Thyroid gland (tissue), 4 donors: ENCODE results near the gene PSMD1.

Source experiments
- POLR2A ChIP-seq, 2 donors: fragments of 450-650 bp; IDR thresholded peaks; one replicate each; pipeline ENCODE4 v1.6.1; 2017; ENCODE audit warnings: antibody characterized with exemption in 2 of 2, mild to moderate bottlenecking in 2 of 2, moderate library complexity in 1 of 2
- TF ChIP-seq, protein P1 (sequence below), 6 experiments: fragments of 200-600 bp in 3 of 6; fragments of 450-650 bp in 3 of 6; sonication (generic) in 3 of 6; IDR thresholded peaks; one replicate each; pipeline ENCODE4 v1.5.1; 2016 to 2019; ENCODE audit warnings: antibody characterized with exemption in 6 of 6, mild to moderate bottlenecking in 2 of 6, inconsistent platforms in 1 of 6, moderate library complexity in 1 of 6

DNA sequence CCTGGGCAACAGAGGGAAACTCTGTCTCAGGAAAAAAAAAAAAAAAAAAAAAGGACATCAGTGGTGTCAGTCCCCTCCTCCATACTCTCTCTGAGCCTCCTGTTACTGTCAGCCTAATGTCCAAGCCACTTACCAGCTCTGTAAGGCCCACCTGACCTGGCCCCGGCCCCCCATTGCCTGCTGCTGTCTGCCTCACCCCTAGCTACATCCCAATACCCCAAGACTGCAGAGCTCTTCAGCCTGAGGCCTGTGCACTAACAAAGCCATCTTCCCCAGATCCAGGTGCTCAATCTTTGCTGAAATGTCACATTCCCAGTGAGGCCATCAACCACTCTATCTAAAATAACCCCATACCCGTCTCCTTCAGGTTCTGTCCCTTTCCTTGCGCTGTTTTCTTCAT, 147.5 kb downstream of the PSMD1 start:
- TF ChIP-seq, protein P1, sequence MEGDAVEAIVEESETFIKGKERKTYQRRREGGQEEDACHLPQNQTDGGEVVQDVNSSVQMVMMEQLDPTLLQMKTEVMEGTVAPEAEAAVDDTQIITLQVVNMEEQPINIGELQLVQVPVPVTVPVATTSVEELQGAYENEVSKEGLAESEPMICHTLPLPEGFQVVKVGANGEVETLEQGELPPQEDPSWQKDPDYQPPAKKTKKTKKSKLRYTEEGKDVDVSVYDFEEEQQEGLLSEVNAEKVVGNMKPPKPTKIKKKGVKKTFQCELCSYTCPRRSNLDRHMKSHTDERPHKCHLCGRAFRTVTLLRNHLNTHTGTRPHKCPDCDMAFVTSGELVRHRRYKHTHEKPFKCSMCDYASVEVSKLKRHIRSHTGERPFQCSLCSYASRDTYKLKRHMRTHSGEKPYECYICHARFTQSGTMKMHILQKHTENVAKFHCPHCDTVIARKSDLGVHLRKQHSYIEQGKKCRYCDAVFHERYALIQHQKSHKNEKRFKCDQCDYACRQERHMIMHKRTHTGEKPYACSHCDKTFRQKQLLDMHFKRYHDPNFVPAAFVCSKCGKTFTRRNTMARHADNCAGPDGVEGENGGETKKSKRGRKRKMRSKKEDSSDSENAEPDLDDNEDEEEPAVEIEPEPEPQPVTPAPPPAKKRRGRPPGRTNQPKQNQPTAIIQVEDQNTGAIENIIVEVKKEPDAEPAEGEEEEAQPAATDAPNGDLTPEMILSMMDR (IDR thresholded peaks at IDR 0.05), result no peak
- no peak for TF ChIP-seq POLR2A (IDR thresholded peaks at IDR 0.05)
